ENCODE measurements around the gene SPSB4.

SPSB4 gene

GRCh38 chr3:141050576-141051442 lies at the start of gene SPSB4:
Gene SPSB4 (plus strand): TSS chr3:141051347. CDS start chr3:141066105, 14,758 bp downstream.
- DNase-seq, result peak; percentile 45

DNA sequence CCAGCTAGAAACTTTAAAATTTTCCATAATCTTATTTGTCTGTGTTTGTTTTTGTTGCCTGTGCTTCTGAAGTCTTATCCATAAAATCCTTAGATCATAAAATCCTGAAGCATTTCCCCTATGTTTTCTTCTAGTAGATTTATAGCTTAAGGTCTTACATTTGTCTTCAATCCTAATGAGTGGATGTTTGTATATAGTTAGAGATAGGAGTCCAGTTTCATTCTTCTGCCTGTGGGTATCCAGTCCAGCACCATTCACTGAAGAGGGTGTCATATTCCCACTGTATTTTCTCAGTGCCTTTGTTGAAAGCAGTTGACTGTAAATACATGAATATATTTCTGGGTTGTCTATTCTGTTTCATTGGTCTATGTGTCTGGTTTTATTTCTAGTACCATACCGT lies 44.8 kb upstream of the SPSB4 start:
- no peak for DNase-seq

GRCh38 chr3:141009496-141009895 lies 41.7 kb upstream of the SPSB4 start:
- DNase-seq, result no peak

DNA sequence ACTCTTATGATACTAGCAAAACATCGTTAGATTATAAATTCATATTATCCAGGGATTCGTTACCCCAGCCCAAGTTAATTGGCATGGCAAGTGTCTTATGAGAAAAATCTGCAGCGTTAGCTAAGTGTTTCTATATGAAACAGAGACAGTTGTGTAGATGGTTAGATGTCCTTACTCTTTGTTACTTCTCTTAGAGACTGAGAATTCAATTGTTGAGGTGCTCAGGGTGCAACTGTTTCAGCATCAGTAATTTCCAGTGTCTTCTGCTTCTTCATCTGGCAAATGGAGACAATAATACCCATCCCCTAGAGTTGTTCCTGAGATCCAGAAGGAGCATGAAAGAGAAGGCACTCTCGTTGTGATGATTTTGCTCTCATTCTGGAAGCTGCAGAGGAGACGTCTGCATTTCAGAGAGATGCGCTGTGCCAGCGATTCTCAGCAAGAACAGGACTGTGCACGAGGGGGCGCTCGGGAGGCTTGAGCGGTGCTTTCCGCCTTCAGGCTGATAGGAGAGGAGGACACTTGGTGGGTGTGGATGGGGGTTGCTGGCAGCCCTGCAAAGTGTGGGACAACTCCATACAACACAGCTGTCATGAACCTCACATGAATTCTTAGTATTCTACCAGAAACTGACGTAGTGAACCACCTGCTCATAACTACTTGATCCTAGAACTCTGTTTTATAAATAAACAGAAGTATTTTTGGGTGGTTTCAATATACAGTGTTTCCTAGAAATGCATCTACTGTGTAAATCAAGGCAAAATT lies 39.7 kb upstream of the SPSB4 start:
- peak; percentile 44 for DNase-seq

- no peak for DNase-seq
Observed at GRCh38 chr3:141011997-141012262, 39.2 kb upstream of the SPSB4 start.

GRCh38 chr3:141012571-141012970 lies 38.6 kb upstream of the SPSB4 start:
- DNase-seq, result no peak

- no peak for DNase-seq
Observed at GRCh38 chr3:141015481-141015880, 35.7 kb upstream of the SPSB4 start.

- DNase-seq, result peak; percentile 8
Observed at GRCh38 chr3:141017366-141018322, 33.5 kb upstream of the SPSB4 start.

DNA sequence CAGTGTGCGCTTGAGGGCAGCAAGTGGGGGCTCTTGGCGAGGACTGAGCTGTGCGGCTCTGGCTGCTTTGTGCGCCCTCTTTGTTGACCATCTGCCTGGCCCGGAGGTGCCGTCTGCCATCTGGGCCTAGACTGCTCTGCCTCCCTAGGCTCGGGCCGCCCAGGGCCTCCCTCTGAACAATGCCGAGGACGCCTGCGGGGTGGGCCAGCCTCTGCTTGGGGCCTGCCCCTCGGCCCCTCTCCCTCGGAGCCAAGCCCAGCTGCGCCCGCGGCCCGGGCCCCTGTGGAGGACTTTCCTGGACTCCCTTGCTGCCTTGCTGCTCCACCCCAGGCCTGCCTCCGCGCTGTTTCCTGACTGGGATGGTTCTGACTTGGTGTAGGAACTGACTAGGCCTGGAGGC lies 31.9 kb upstream of the SPSB4 start:
- no peak for DNase-seq

DNA sequence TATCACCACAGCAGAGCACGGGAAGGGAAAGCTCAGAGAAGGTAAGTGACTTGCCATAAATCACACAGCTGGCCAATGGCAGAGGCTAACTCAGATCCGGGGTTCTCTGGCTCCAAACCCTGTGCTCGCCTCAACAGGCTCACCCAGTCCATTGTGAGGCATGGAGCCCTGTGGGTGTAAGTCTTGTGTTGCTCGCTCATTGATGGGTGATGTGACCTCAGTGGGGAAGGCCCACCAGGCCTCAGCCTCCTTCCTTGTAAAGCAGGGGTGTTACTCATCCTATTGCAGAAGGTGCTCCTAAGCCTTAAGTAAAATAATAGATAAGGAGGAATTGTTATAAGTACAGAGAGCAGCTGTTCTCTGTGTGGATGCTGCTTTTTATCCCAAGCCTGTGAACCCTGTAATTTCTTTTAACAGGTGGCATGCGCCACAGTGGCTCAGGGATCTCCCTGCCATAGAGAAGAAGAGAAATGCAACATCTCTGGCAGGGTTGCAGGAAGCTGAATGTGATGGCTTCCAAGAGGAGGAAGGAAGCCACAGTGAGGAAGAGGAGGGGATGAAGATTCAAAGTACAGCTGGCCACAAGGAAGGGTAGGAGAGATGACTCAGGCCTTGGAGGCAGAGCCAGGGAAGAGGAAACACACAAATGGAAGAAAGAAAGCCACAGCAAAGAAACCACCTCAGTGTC lies 30.9 kb upstream of the SPSB4 start:
- DNase-seq, result peak; percentile 7

DNA sequence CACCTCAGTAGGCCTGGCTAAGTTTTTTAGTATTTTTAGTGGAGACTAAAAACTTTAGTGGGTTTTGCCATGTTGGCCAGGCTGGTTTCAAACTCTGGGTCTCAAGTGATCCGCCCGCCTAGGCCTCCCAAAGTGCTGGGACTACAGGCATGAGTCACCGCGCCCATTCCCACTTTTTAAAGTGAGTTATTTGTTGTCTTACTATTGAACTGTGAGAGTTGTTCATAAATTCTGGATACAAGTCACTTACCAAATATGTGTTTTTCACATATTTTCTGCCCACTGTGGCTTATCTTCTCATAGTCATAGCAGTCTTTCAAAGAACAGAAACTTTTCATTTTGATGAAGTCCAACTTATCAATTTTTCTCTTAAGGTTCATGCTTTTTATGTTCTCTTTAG lies 29.9 kb upstream of the SPSB4 start:
- peak; percentile 43 for DNase-seq

- no peak for DNase-seq
Observed at GRCh38 chr3:141030296-141030695, 20.9 kb upstream of the SPSB4 start.

- no peak for DNase-seq
Observed at GRCh38 chr3:141039589-141039988, 11.6 kb upstream of the SPSB4 start.

DNA sequence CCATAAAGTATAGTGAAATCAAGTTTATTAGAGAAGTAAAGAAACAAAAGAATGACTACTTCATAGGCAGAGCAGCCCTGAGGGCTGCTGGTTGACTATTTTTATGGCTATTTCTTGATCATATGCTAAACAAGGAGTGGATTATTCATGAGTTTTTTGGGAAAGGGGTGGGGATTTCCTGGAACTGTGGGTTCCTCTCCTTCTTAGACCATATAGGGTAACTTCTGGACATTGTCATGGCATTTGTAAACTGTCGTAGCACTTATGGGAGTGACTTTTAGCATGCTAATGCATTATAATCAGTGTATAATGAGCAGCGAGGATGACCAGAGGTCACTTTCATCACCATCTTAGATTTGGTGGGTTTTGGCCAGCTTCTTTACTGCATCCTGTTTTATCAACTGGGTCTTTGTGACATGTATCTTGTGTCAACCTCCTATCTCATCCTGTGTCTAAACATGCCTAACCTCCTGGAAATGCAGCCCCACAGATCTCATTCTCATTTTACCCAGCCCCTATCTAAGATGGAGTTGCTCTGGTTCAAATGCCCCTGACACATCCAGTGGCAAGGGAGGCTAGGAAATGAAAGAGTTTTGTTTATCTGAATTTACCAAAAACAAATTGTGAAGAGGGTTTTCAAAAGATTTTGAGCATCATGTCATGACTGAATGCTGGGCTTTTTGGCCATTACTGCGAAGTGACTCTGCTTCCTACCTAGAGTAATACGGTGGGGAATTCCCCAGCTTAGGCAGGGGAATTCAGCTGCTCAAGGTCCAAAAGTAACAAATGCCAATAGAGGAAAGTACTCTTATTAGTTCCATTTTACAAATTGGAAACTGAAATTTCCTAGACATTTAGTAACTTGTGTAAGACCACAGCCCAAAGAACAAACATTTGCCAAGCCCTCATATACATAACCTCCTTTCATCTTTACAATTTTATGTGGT lies 6.2 kb upstream of the SPSB4 start:
- DNase-seq, result no peak

DNA sequence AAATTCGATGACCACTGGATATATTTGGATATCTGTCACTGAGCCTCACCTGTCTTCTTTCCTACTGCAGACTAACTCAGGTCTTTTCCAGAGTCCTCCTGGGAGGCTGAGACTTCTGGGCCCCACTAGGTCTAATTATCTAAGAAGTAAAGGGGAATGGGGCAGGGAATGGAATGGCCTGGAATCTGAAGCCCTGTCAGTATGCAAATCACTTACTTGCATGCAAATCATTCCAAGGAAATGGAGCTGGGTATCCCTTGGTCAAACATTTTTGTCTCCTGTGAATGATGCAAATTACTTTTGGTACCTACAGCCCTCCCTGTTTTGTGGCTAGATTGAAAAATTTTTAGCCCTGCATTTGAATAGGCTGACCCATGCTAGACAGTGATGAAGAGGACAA lies 5.3 kb upstream of the SPSB4 start:
- no peak for DNase-seq

DNA sequence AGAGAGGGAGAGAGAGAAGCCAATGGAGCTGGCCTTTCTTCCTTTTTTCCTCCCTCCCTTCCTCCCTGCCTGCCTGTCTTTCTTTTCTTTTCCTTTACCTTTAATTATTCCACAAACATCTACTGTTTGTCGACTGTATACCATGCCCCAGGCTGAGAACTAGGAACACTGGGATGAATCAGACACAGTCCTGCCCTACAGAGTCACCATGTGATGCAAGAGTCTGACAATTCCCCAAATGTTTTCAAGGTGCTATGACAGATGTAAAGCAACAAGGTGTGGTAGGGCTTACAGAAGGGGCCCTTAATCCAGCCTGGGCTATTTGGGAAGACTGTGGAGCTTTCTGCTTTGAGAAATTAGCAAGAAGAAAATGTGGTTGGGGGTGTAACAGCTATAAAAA lies 4.0 kb upstream of the SPSB4 start:
- DNase-seq, result no peak

DNA sequence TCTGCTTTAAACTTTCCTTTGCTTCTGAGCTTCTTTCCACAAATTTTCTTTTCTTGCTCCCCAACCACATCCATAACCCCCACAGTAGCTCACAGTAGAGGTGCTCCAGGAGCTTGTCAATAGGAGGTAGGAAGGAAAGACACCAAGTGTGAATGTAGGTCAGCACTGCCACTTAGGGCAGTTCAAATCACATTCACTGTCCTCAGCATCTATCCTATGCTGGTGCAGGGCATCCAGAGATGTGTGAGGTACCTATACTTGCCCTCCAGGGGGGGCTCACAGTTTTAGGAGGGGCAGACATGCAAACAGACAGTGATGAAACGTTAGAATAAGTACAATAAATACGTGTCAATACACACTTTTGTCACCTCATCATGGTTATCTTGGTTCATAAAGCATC lies 1.5 kb upstream of the SPSB4 start:
- DNase-seq, result no peak

DNA sequence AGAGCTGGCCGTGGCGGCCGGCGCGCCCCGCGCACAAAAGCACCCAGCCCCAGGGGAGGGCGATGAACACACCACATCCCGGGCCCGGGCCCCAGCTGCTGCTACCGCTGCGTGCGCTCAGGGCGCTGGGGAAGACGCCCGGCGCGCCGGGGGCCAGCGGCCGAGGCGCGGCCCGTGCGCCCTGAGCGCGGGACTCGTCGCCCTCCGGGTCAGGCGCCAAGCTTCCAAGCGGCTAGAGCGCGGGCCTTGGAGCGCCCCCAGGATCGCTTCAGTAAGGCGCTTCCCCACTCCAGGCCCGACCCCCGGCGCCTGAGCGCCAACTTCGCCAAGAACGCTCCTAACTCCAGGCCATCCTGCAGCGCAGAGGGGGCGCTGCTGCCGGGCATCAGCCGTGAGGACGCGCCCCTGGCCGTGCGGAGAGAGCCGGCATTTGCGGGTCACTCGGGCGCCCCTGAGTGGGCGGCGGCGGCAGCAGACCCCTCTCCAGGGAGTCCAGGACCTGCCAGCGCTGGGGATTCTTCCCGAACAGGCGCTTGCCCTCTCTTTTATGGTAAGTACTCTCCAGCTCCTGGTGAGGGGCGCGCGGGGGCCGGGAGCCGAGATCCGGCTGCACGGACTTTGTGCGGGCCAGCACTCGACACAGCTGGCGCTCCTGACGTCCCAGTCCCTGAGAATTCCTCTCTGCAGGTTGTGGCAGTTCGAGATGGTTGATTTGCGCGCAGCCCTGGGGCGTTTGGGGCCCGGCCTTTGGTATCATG lies 475 bp downstream of the SPSB4 start:
- DNase-seq, result no peak

GRCh38 chr3:141052201-141053069 lies 1.3 kb downstream of the SPSB4 start:
- DNase-seq, result no peak

GRCh38 chr3:141055136-141055535 lies 4.0 kb downstream of the SPSB4 start:
- DNase-seq, result no peak
